Measurements from ENCODE around the gene ARID5A.

GRCh38 chr2:96528700-96529375 is 7.7 kb upstream of the ARID5A start:
- no peak for TF ChIP-seq CTCF (IDR thresholded peaks at IDR 0.05)
- no peak for TF ChIP-seq MLX (CRISPR knock-in tag; IDR thresholded peaks at IDR 0.05)
- no peak for TF ChIP-seq IRF2 (CRISPR knock-in tag; IDR thresholded peaks at IDR 0.05; ENCODE audit: borderline replicate concordance, low read depth)
- no peak for TF ChIP-seq ATF2 (CRISPR knock-in tag; IDR thresholded peaks at IDR 0.05; ENCODE audit: borderline replicate concordance, low read depth)
- no peak for TF ChIP-seq CREB1 (CRISPR knock-in tag; IDR thresholded peaks at IDR 0.05)
- no peak for TF ChIP-seq TCF7 (CRISPR knock-in tag; IDR thresholded peaks at IDR 0.05; ENCODE audit: low read depth)
- TF ChIP-seq ATF3 (CRISPR knock-in tag; conservative IDR thresholded peaks at IDR 0.05): no peak
- no peak for TF ChIP-seq ATF1 (CRISPR knock-in tag; IDR thresholded peaks at IDR 0.05)
- TF ChIP-seq USF2 (CRISPR knock-in tag; IDR thresholded peaks at IDR 0.05): no peak
- TF ChIP-seq GRHL2 (CRISPR knock-in tag; IDR thresholded peaks at IDR 0.05; ENCODE audit: insufficient replicate concordance, severe bottlenecking): no peak
- no peak for TF ChIP-seq ZBTB21 (CRISPR knock-in tag; IDR thresholded peaks at IDR 0.05; ENCODE audit: borderline replicate concordance)
- TF ChIP-seq MAX (CRISPR knock-in tag; IDR thresholded peaks at IDR 0.05): no peak
- TF ChIP-seq MXD4 (CRISPR knock-in tag; IDR thresholded peaks at IDR 0.05; ENCODE audit: borderline replicate concordance): no peak
